Astrocyte (in vitro differentiated cells and primary cell): ENCODE results near the gene RMP24.
"Not testable (repeated sequence)": the region's sequence is repeated elsewhere in the genome, so short reads cannot be mapped to it uniquely, and the experiment has no call there.

Experiments
- DNase-seq: peaks from one replicate; pipeline ENCODE4 v3.0.0-alpha.2; 2010; ENCODE audit warnings: low read depth
- FAIRE-seq: peaks from 2 replicates; lab custom pipeline; 2011; peaks lifted over from hg19 to GRCh38; lab: Jason Lieb, UNC
- H2AFZ ChIP-seq: 2 replicates; pipeline ENCODE4 v1.6.0; 2012; ENCODE audit warnings: low read depth, low read length, inconsistent platforms
- H3K27ac ChIP-seq: 2 replicates; pipeline ENCODE4 v1.5.1; 2011; ENCODE audit warnings: low read depth, low read length, inconsistent platforms
- H3K27me3 ChIP-seq: 2 replicates; pipeline ENCODE4 v1.6.0; 2011; ENCODE audit warnings: low read length, inconsistent platforms; ENCODE audit not compliant: insufficient read depth
- H3K36me3 ChIP-seq: 2 replicates; pipeline ENCODE4 v1.5.1; 2011; ENCODE audit warnings: low read length, inconsistent platforms; ENCODE audit not compliant: insufficient read depth
- H3K4me1 ChIP-seq: 2 replicates; pipeline ENCODE4 v1.5.1; 2011; ENCODE audit warnings: low read length, inconsistent platforms; ENCODE audit not compliant: insufficient read depth
- H3K4me2 ChIP-seq: 2 replicates; pipeline ENCODE4 v1.6.0; 2012; ENCODE audit warnings: low read length, inconsistent platforms
- H3K4me3 ChIP-seq: 2 replicates; pipeline ENCODE4 v1.5.1; 2011; ENCODE audit warnings: low read depth, mild to moderate bottlenecking, low read length, inconsistent platforms; ENCODE audit not compliant: insufficient read depth
- H3K79me2 ChIP-seq: 2 replicates; pipeline ENCODE4 v1.6.0; 2012; ENCODE audit warnings: mild to moderate bottlenecking, low read length, inconsistent platforms; ENCODE audit not compliant: insufficient read depth
- H3K9ac ChIP-seq: 2 replicates; pipeline ENCODE4 v1.6.0; 2012; ENCODE audit warnings: mild to moderate bottlenecking, low read length, inconsistent platforms
- H3K9me3 ChIP-seq: 2 replicates; pipeline ENCODE4 v1.5.1; 2012; ENCODE audit warnings: low read depth, mild to moderate bottlenecking, low read length, inconsistent platforms; ENCODE audit not compliant: insufficient read depth
- H4K20me1 ChIP-seq: 2 replicates; pipeline ENCODE4 v1.6.0; 2012; ENCODE audit warnings: low read length, inconsistent platforms; ENCODE audit not compliant: insufficient read depth
- H3K27ac Mint-ChIP-seq: one replicate; pipeline ENCODE4 v1.8.0; 2021; ENCODE audit warnings: mild to moderate bottlenecking, mixed read lengths; ENCODE audit not compliant: unreplicated experiment
- H3K27me3 Mint-ChIP-seq: one replicate; pipeline ENCODE4 v1.8.0; 2021; ENCODE audit warnings: low read depth, mixed read lengths; ENCODE audit not compliant: unreplicated experiment
- H3K36me3 Mint-ChIP-seq: one replicate; pipeline ENCODE4 v1.8.0; 2021; ENCODE audit warnings: low read depth, mixed read lengths; ENCODE audit not compliant: unreplicated experiment
- H3K4me1 Mint-ChIP-seq: one replicate; pipeline ENCODE4 v1.8.0; 2021; ENCODE audit warnings: low read depth, mixed read lengths; ENCODE audit not compliant: unreplicated experiment
- H3K4me3 Mint-ChIP-seq: one replicate; pipeline ENCODE4 v1.8.0; 2021; ENCODE audit warnings: mild to moderate bottlenecking, moderate library complexity, mixed read lengths; ENCODE audit not compliant: unreplicated experiment
- H3K9me3 Mint-ChIP-seq: one replicate; pipeline ENCODE4 v1.8.0; 2021; ENCODE audit warnings: mild to moderate bottlenecking, mixed read lengths; ENCODE audit not compliant: unreplicated experiment
- CTCF ChIP-seq: IDR thresholded peaks from 2 replicates; pipeline ENCODE4 v1.5.1; 2011; ENCODE audit warnings: low read depth, mild to moderate bottlenecking, inconsistent platforms, low read length, moderate library complexity; ENCODE audit not compliant: insufficient read depth
- EZH2 ChIP-seq: IDR thresholded peaks from 2 replicates; pipeline ENCODE4 v1.6.1; 2012; ENCODE audit warnings: mild to moderate bottlenecking, low read length, inconsistent platforms; ENCODE audit not compliant: insufficient read depth

RMP24 gene

GRCh38 chr18:35956226-35956625, 16.3 kb upstream of the RMP24 start:
- TF ChIP-seq EZH2 (no peak), CTCF (no peak)
- no peak for FAIRE-seq
- H3K36me3 ChIP-seq = no peaks in the 10 kb centered on the region

GRCh38 chr18:35962320-35962719, 10.2 kb upstream of the RMP24 start:
- H3K79me2 ChIP-seq = no peaks in the 10 kb centered on the region
- Mint-ChIP-seq H3K4me1 (no peaks in the 10 kb centered on the region), H3K9me3 (peaks cover 6% of the 10 kb centered on the region), H3K4me3 (no peak overlapping the region), H3K27ac (no peak overlapping the region), H3K36me3 (peaks cover 2% of the 10 kb centered on the region), H3K27me3 (no peaks in the 10 kb centered on the region)
- no peaks in the 10 kb centered on the region for H3K36me3 ChIP-seq
- TF ChIP-seq CTCF (no peak), EZH2 (no peak)
- H3K9ac ChIP-seq = no peak overlapping the region
- DNase-seq = no peak
- H3K4me3 ChIP-seq = no peak overlapping the region
- H3K4me2 ChIP-seq = no peak overlapping the region
- no peak overlapping the region for H2AFZ ChIP-seq
- H3K9me3 ChIP-seq = no peaks in the 10 kb centered on the region
- H3K27me3 ChIP-seq = peaks cover 2% of the 10 kb centered on the region
- H3K4me1 ChIP-seq = no peaks in the 10 kb centered on the region
- no peak overlapping the region for H3K27ac ChIP-seq
- H4K20me1 ChIP-seq = no peaks in the 10 kb centered on the region
- no peak for FAIRE-seq

More at GRCh38 chr18:35956226-35956625, 16.3 kb upstream of the RMP24 start:
- Mint-ChIP-seq H3K27ac (no peak overlapping the region), H3K27me3 (no peaks in the 10 kb centered on the region), H3K9me3 (peaks cover 4% of the 10 kb centered on the region), H3K4me3 (no peak overlapping the region), H3K36me3 (no peaks in the 10 kb centered on the region), H3K4me1 (no peaks in the 10 kb centered on the region)
- Histone ChIP-seq H3K27ac (no peak overlapping the region), H4K20me1 (no peaks in the 10 kb centered on the region), H3K4me2 (no peak overlapping the region), H3K4me1 (no peaks in the 10 kb centered on the region), H3K4me3 (no peak overlapping the region), H3K9ac (no peak overlapping the region), H3K79me2 (no peaks in the 10 kb centered on the region), H2AFZ (no peak overlapping the region), H3K27me3 (no peaks in the 10 kb centered on the region), H3K9me3 (no peaks in the 10 kb centered on the region)
- no peak for DNase-seq

GRCh38 chr18:35964319-35964718, 8.2 kb upstream of the RMP24 start:
- TF ChIP-seq CTCF (no peak), EZH2 (no peak)
- Mint-ChIP-seq H3K27me3 (no peaks in the 10 kb centered on the region), H3K4me3 (no peak overlapping the region), H3K27ac (no peak overlapping the region), H3K36me3 (peaks cover 2% of the 10 kb centered on the region), H3K4me1 (no peaks in the 10 kb centered on the region), H3K9me3 (peaks cover 9% of the 10 kb centered on the region)
- H3K4me1 ChIP-seq = no peaks in the 10 kb centered on the region
- no peak overlapping the region for H3K4me3 ChIP-seq
- H3K27ac ChIP-seq = no peak overlapping the region
- no peak for DNase-seq
- H4K20me1 ChIP-seq = no peaks in the 10 kb centered on the region
- H3K4me2 ChIP-seq = no peak overlapping the region
- H3K27me3 ChIP-seq = peaks cover 2% of the 10 kb centered on the region
- no peaks in the 10 kb centered on the region for H3K9me3 ChIP-seq
- no peak for FAIRE-seq
- H2AFZ ChIP-seq = no peak overlapping the region
- H3K79me2 ChIP-seq = no peaks in the 10 kb centered on the region
- H3K36me3 ChIP-seq = no peaks in the 10 kb centered on the region
- no peak overlapping the region for H3K9ac ChIP-seq

GRCh38 chr18:35967866-35968265, 4.6 kb upstream of the RMP24 start:
- H3K4me2 ChIP-seq, H3K9me3 ChIP-seq, FAIRE-seq, H3K9ac ChIP-seq, H3K4me3 Mint-ChIP-seq, H3K4me1 ChIP-seq, H3K27ac Mint-ChIP-seq, H3K27me3 Mint-ChIP-seq, DNase-seq, H3K79me2 ChIP-seq, H3K4me3 ChIP-seq, H3K9me3 Mint-ChIP-seq, H4K20me1 ChIP-seq, H3K27me3 ChIP-seq, H2AFZ ChIP-seq, H3K4me1 Mint-ChIP-seq, H3K27ac ChIP-seq, H3K36me3 ChIP-seq, H3K36me3 Mint-ChIP-seq: not testable (repeated sequence)
